ENCODE results near the gene DIO3. TPM values are rescaled to one million over a fixed set of nuclear protein-coding genes. Genes with fewer than 3 reads are reported as not detected.

The DIO3 gene
- polyA plus RNA-seq, 3 donors, result not detected

GRCh38 chr14:101534198-101534597, 27.1 kb upstream of the DIO3 start:
- Mint-ChIP-seq H3K4me1 (peaks cover 31% of the 10 kb centered on the region), H3K36me3 (peaks cover 0 to 3% of the 10 kb centered on the region in 2 donors), H3K9me3 (peaks cover 1 to 11% (median 4%) of the 10 kb centered on the region in 7 donors), H3K27me3 (ENCODE audit: low read depth in 3 of 3) (peaks cover 9 to 12% (median 11%) of the 10 kb centered on the region in 3 donors), H3K27ac (peak overlapping the region in 4 of 7 donors; percentile 84 to 96 (median 96)), H3K4me3 (no peak overlapping the region)
- peaks cover 22 to 28% of the 10 kb centered on the region in 2 donors for H3K4me1 ChIP-seq (ENCODE audit: control insufficient read depth in 1 of 2, insufficient read depth in 2 of 2, low read length in 2 of 2)
- no peak overlapping the region for H3K4me2 ChIP-seq (replicated peaks; ENCODE audit: extremely low read depth, low read length, poor library complexity, severe bottlenecking)
- no peak for TF ChIP-seq CTCF (IDR thresholded peaks at IDR 0.05)
- no peak overlapping the region for H2AFZ ChIP-seq (ENCODE audit: insufficient read depth, low read depth, low read length, poor library complexity, severe bottlenecking)
- WGBS (ENCODE audit: insufficient coverage), result 97% methylated on average over 3 of the region's 4 CpGs
- H3K27ac ChIP-seq (ENCODE audit: low read depth in 1 of 2, low read length in 2 of 2), result no peak overlapping the region
- H3K36me3 ChIP-seq (replicated peaks in 1 of 2; ENCODE audit: control insufficient read depth in 1 of 2, insufficient read depth in 2 of 2, low read length in 2 of 2), result no peaks in the 10 kb centered on the region
- H3K79me2 ChIP-seq (ENCODE audit: insufficient read depth, low read length), result no peaks in the 10 kb centered on the region
- DNase-seq, result no peak
- intact Hi-C loops (cut with micrococcal nuclease), result no loop called here
- H3K9me3 ChIP-seq (replicated peaks in 1 of 2; ENCODE audit: control insufficient read depth in 1 of 2, insufficient read depth in 1 of 2, low read length in 2 of 2), result no peaks in the 10 kb centered on the region
- H3K4me3 ChIP-seq (replicated peaks in 1 of 3; ENCODE audit: low read depth in 2 of 3, low read length in 3 of 3), result no peak overlapping the region
- H3K9ac ChIP-seq (ENCODE audit: insufficient read depth, low read length, poor library complexity, severe bottlenecking), result no peak overlapping the region
- H3K27me3 ChIP-seq (ENCODE audit: control insufficient read depth in 2 of 2, insufficient read depth in 2 of 2, low read length in 2 of 2), result no peaks in the 10 kb centered on the region
- H4K20me1 ChIP-seq (ENCODE audit: insufficient read depth, low read length), result no peaks in the 10 kb centered on the region

- Histone ChIP-seq H3K4me3 (replicated peaks in 1 of 3; ENCODE audit: low read depth in 2 of 3, low read length in 3 of 3) (peak overlapping the region in 2 of 3 experiments; percentile 7 to 48), H3K36me3 (replicated peaks in 1 of 2; ENCODE audit: control insufficient read depth in 1 of 2, insufficient read depth in 2 of 2, low read length in 2 of 2) (no peaks in the 10 kb centered on the region), H4K20me1 (ENCODE audit: insufficient read depth, low read length) (no peaks in the 10 kb centered on the region), H3K4me1 (ENCODE audit: control insufficient read depth in 1 of 2, insufficient read depth in 2 of 2, low read length in 2 of 2) (peaks cover 22 to 28% of the 10 kb centered on the region in 2 donors), H3K4me2 (replicated peaks; ENCODE audit: extremely low read depth, low read length, poor library complexity, severe bottlenecking) (peak overlapping the region; percentile 45), H2AFZ (ENCODE audit: insufficient read depth, low read depth, low read length, poor library complexity, severe bottlenecking) (peak overlapping the region; percentile 74), H3K9me3 (replicated peaks in 1 of 2; ENCODE audit: control insufficient read depth in 1 of 2, insufficient read depth in 1 of 2, low read length in 2 of 2) (no peaks in the 10 kb centered on the region), H3K79me2 (ENCODE audit: insufficient read depth, low read length) (no peaks in the 10 kb centered on the region), H3K27ac (ENCODE audit: low read depth in 1 of 2, low read length in 2 of 2) (peak overlapping the region; percentile 74 to 80), H3K27me3 (ENCODE audit: control insufficient read depth in 2 of 2, insufficient read depth in 2 of 2, low read length in 2 of 2) (no peaks in the 10 kb centered on the region), H3K9ac (ENCODE audit: insufficient read depth, low read length, poor library complexity, severe bottlenecking) (peak overlapping the region; percentile 52)
- Mint-ChIP-seq H3K36me3 (peaks cover 0 to 3% of the 10 kb centered on the region in 2 donors), H3K9me3 (peaks cover 1 to 11% (median 4%) of the 10 kb centered on the region in 7 donors), H3K27ac (peak overlapping the region; percentile 83 to 97 (median 93)), H3K4me1 (peaks cover 29% of the 10 kb centered on the region), H3K27me3 (ENCODE audit: low read depth in 3 of 3) (peaks cover 9 to 12% (median 11%) of the 10 kb centered on the region in 3 donors), H3K4me3 (peak overlapping the region; percentile 47 to 77)
- no peak for TF ChIP-seq CTCF (IDR thresholded peaks at IDR 0.05)
- DNase-seq, result peak; percentile 65 to 86 (median 69)
- intact Hi-C loops (cut with micrococcal nuclease), result no loop called here
- WGBS (ENCODE audit: insufficient coverage), result 0% methylated on average over 5 of the region's 9 CpGs
Observed at GRCh38 chr14:101535232-101535631, 26.1 kb upstream of the DIO3 start.

Measured in CD14-positive monocyte (primary cell).